Mucosa of stomach (tissue), 1 donor: ENCODE measurements around the gene FBXO28.

Source experiments
- H3K27me3 ChIP-seq: one replicate; pipeline ENCODE4 v1.7.0; 2013; ENCODE audit warnings: mild to moderate bottlenecking, low read length; ENCODE audit not compliant: control insufficient read depth, insufficient read depth
- H3K36me3 ChIP-seq: one replicate; pipeline ENCODE4 v1.7.0; 2013; ENCODE audit warnings: low read length; ENCODE audit not compliant: control insufficient read depth, insufficient read depth
- H3K4me1 ChIP-seq: one replicate; pipeline ENCODE4 v1.7.0; 2013; ENCODE audit warnings: mild to moderate bottlenecking, low read length; ENCODE audit not compliant: control insufficient read depth, insufficient read depth
- H3K4me3 ChIP-seq: one replicate; pipeline ENCODE4 v1.7.0; 2013; ENCODE audit warnings: low read length
- H3K9ac ChIP-seq: one replicate; pipeline ENCODE4 v1.7.0; 2013; ENCODE audit warnings: mild to moderate bottlenecking, low read length, moderate library complexity
- H3K9me3 ChIP-seq: one replicate; pipeline ENCODE4 v1.7.0; 2013; ENCODE audit warnings: mild to moderate bottlenecking, low read length, moderate library complexity; ENCODE audit not compliant: control insufficient read depth
- donor health status: Pancreatic carcinoma.

The FBXO28 gene

GRCh38 chr1:224168859-224169380, 55.0 kb downstream of the FBXO28 start:
- Histone ChIP-seq H3K27me3 (no peaks in the 10 kb centered on the region), H3K36me3 (no peaks in the 10 kb centered on the region), H3K4me3 (no peak overlapping the region), H3K9me3 (no peaks in the 10 kb centered on the region), H3K9ac (no peak overlapping the region), H3K4me1 (peaks cover 8% of the 10 kb centered on the region)

GRCh38 chr1:224169718-224170270, 55.9 kb downstream of the FBXO28 start:
- Histone ChIP-seq H3K27me3 (no peaks in the 10 kb centered on the region), H3K9me3 (no peaks in the 10 kb centered on the region), H3K36me3 (no peaks in the 10 kb centered on the region)

DNA sequence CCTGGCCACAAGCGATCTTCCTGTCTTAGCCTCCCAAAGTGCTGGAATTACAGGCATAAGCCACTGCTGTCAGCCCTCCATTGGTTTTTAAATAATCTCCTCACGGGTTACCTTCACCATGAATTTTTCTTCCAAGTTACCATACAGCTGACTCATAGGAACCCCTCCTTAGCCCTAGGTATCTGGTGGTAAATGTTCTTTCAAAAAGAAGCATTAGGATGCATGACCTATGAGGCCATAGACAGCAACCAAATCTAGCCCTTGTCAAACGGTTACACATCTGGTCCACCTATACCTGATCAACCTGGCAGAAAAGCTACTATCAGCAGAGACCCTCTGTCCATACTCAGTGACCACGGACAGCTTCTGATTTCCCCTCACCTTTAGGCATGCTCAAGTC, 56.4 kb downstream of the FBXO28 start:
- H3K9ac ChIP-seq: no peak overlapping the region
- no peaks in the 10 kb centered on the region for H3K36me3 ChIP-seq
- no peaks in the 10 kb centered on the region for H3K4me1 ChIP-seq
- no peaks in the 10 kb centered on the region for H3K9me3 ChIP-seq
- no peak overlapping the region for H3K4me3 ChIP-seq
- no peaks in the 10 kb centered on the region for H3K27me3 ChIP-seq

More at GRCh38 chr1:224169718-224170270, 55.9 kb downstream of the FBXO28 start:
- Histone ChIP-seq H3K4me1 (peaks cover under 1% of the 10 kb centered on the region), H3K4me3 (no peak overlapping the region), H3K9ac (no peak overlapping the region)

GRCh38 chr1:224170748-224171478, 57.0 kb downstream of the FBXO28 start:
- H3K27me3 ChIP-seq: no peaks in the 10 kb centered on the region
- H3K9ac ChIP-seq: no peak overlapping the region
- no peaks in the 10 kb centered on the region for H3K9me3 ChIP-seq
- H3K36me3 ChIP-seq: no peaks in the 10 kb centered on the region
- no peaks in the 10 kb centered on the region for H3K4me1 ChIP-seq
- no peak overlapping the region for H3K4me3 ChIP-seq

DNA sequence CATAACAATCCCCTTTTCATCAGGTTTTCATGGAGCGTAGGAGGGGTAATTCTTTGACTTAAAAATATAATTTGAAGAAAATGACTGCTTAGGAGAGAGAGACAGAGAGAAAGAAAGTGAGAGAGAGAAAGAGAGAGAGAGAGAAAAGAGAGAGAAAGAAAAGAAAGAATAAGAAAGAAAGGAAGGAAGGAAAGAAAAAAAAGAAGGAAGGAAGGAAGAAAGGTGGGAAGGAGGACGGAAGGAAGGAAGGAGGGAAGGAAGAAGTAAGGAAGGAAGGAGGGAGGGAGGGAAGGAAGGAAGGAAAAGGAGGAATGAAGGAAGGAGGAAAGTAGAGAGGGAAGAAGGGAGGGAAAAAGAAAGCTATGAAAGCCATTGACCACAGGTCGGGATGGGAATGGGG, 58.3 kb downstream of the FBXO28 start:
- Histone ChIP-seq H3K4me3 (no peak overlapping the region), H3K9ac (no peak overlapping the region), H3K27me3 (no peaks in the 10 kb centered on the region), H3K9me3 (no peaks in the 10 kb centered on the region), H3K36me3 (no peaks in the 10 kb centered on the region), H3K4me1 (no peaks in the 10 kb centered on the region)

DNA sequence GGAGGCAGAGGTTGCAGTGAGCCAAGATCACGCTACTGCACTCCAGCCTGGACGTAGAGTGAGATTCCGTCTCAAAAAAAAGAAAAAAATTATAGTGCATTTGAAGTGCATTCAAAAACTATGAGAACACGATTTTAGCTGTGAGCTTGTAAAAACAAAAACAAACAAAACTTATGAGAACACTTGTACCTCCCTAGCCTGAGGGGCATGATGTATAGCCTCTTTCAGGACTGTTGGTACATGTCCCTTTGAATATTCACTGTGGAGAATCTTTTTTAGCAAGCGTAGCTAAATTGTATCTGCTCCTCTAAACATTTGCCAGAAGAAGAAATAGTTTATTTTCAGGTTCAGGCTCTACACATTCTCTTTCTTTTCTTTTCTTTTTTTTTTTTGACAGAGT, 59.6 kb downstream of the FBXO28 start:
- Histone ChIP-seq H3K9ac (no peak overlapping the region), H3K4me3 (no peak overlapping the region), H3K9me3 (no peaks in the 10 kb centered on the region), H3K27me3 (no peaks in the 10 kb centered on the region), H3K36me3 (no peaks in the 10 kb centered on the region), H3K4me1 (no peaks in the 10 kb centered on the region)

DNA sequence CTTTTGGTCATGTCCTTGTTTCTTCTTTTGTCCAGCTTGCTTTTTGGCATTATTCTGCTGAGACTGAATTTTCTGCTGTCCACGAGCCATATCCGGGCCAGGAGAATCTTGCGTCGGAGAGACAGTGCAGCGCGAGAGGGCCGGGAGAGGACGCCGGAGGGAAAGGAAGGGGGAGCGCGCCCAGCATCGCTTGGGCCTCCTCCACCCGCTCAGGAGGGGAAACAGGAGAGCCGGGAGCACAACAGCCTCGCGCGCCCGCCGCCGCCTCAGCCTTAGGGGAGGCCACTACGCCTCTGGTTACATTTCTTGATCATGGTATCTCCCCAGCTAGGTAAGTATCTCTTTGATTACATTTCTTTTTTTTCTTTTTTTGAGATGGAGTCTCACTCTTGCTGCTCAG, 61.7 kb downstream of the FBXO28 start:
- no peaks in the 10 kb centered on the region for H3K4me1 ChIP-seq
- H3K27me3 ChIP-seq: no peaks in the 10 kb centered on the region
- no peaks in the 10 kb centered on the region for H3K9me3 ChIP-seq
- H3K36me3 ChIP-seq: no peaks in the 10 kb centered on the region
- no peak overlapping the region for H3K9ac ChIP-seq
- no peak overlapping the region for H3K4me3 ChIP-seq

DNA sequence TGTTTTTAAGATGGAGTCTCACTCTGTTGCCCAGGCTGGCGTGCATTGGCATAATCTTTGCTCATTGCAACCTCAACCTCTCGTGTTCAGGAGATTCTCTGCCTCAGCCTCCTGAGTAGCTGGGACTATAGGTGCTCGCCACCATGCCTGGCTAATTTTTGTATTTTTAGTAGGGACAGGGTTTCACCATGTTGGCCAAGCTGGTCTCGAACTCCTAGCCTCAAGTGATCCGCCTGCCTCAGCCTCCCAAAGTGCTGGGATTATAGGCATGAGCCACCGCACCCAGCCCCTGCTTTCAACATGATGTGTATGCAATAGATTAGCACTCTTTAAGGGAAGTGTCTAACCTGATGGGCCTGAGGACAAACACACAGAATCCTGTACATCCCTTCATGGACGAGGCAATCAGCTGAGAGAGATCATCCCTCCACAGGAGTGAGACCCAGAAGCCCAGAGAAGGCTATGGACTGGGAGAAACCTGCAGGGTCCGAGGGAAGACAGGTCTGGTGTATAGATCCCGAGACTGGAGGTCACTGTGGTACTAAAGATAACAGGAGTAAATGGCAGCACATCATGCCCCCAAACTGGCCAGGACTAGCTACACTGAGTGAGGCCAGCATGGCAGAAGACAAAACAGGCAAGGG, 63.6 kb downstream of the FBXO28 start:
- no peaks in the 10 kb centered on the region for H3K36me3 ChIP-seq
- no peaks in the 10 kb centered on the region for H3K27me3 ChIP-seq
- H3K9ac ChIP-seq: no peak overlapping the region
- no peak overlapping the region for H3K4me3 ChIP-seq
- no peaks in the 10 kb centered on the region for H3K9me3 ChIP-seq
- H3K4me1 ChIP-seq: peaks cover 5% of the 10 kb centered on the region

DNA sequence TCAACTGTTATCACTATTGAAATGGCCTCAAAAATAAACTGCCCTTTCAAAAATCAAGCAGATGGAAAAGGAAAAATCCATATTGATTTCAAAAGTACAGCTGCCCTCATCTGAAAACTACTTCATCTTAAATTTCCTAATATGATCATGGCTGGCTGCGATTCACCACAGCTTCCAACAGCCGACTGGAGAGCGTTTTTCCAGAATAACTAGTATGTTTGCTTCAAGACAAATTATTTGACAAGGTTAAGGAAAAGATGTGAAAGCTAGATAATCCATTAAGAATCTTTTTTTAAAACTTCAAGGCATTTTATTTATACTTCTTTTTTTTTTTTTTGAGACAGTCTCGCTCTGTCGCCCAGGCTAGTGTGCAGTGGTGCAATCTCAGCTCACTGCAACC, 65.0 kb downstream of the FBXO28 start:
- Histone ChIP-seq H3K27me3 (no peaks in the 10 kb centered on the region), H3K9ac (no peak overlapping the region), H3K4me3 (no peak overlapping the region), H3K9me3 (no peaks in the 10 kb centered on the region), H3K36me3 (no peaks in the 10 kb centered on the region), H3K4me1 (peaks cover 5% of the 10 kb centered on the region)

GRCh38 chr1:224180783-224181452, 67.0 kb downstream of the FBXO28 start:
- Histone ChIP-seq H3K27me3 (no peaks in the 10 kb centered on the region), H3K36me3 (no peaks in the 10 kb centered on the region), H3K4me1 (peaks cover 5% of the 10 kb centered on the region), H3K4me3 (no peak overlapping the region), H3K9me3 (no peaks in the 10 kb centered on the region), H3K9ac (no peak overlapping the region)

DNA sequence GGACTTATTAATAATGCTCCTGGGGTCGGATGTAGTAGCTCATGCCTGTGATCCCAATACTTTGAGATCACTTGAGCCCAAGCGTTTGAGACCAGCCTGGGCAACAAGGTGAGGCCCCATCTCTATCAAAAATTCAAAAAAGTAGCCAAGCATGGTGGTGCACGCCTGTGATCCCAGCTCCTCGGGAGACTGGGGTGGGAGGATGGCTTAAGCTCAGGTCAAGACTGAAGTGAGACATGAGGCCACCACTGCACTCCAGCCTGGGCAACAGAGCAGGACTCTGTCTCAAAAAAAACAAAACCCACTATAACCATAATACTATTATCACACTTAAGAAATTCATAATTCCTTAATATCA, 67.5 kb downstream of the FBXO28 start:
- no peak overlapping the region for H3K9ac ChIP-seq

More for the DNA sequence above, 67.5 kb downstream of the FBXO28 start:
- Histone ChIP-seq H3K9me3 (no peaks in the 10 kb centered on the region), H3K4me1 (peaks cover 5% of the 10 kb centered on the region), H3K27me3 (no peaks in the 10 kb centered on the region), H3K36me3 (no peaks in the 10 kb centered on the region), H3K4me3 (no peak overlapping the region)
